K562 (cell line): ENCODE measurements around the gene SERPINA6. TPM values are rescaled to one million over a fixed set of nuclear protein-coding genes. Genes with fewer than 3 reads are reported as not detected.
"Not testable (repeated sequence)": the region's sequence is repeated elsewhere in the genome, so short reads cannot be mapped to it uniquely, and the experiment has no call there.

ENCODE experiments used
- ATAC-seq: fragments of 200-7000 bp; cut with Tn5 transposase; 3 replicates; pipeline ENCODE4 v1.9.1; 2020; ENCODE audit warnings: moderate library complexity
- BruUV-seq: library from RNA; stranded (reverse); fragments of 400-500 nt; replicated peaks from 2 replicates; lab custom pipeline; 2021; lab: Mats Ljungman, UMichigan
- CTCF ChIA-PET: fragments of 300-600 bp; formaldehyde crosslinking; extraction: SDS; loops from one replicate; lab custom pipeline; 2021; ENCODE audit warnings: low intra/inter-chr PET ratio; lab: Yijun Ruan, JAX
- POLR2A ChIA-PET: fragments of 300-600, 350-650 bp; sonication (Branson Sonifier 250); formaldehyde crosslinking; extraction: SDS; loops from one replicate; lab custom pipeline; 2021; ENCODE audit warnings: antibody characterized with exemption, inconsistent platforms; lab: Yijun Ruan, JAX
- DNase-seq, 4 experiments: peaks; one replicate each; pipeline versions ENCODE4 v3.0.0 to v3.0.0-alpha.2; 2011 to 2018; ENCODE audit warnings: low spot score in 3 of 4, mixed read lengths in 3 of 4; ENCODE audit errors: extremely low read depth in 1 of 4
- FAIRE-seq: peaks from 2 replicates; lab custom pipeline; 2011; peaks lifted over from hg19 to GRCh38; lab: Jason Lieb, UNC
- H2AFZ ChIP-seq: 2 replicates; pipeline ENCODE4 v1.6.0; 2011; ENCODE audit warnings: low read depth, low read length, control low read depth, inconsistent platforms
- H3K27ac ChIP-seq: fragments of 200-600 bp; 3 replicates; pipeline ENCODE4 v1.8.0; 2011; ENCODE audit warnings: low read depth, mild to moderate bottlenecking, control low read depth, inconsistent platforms, low read length, moderate library complexity, mixed read lengths; ENCODE audit errors: extremely low read depth
- H3K27me3 ChIP-seq, 2 experiments: fragments of 300-600 bp in 1 of 2; 2 replicates in 1 of 2; 3 replicates in 1 of 2; pipeline versions ENCODE4 v1.6.0 to v1.8.0; 2011; ENCODE audit warnings: inconsistent platforms in 2 of 2, low read length in 2 of 2, mild to moderate bottlenecking in 1 of 2, mixed read lengths in 1 of 2, moderate library complexity in 1 of 2; ENCODE audit not compliant: control insufficient read depth in 2 of 2, insufficient read depth in 2 of 2
- H3K36me3 ChIP-seq: fragments of 300-600 bp; 3 replicates; pipeline ENCODE4 v1.8.0; 2011; ENCODE audit warnings: mild to moderate bottlenecking, low read length, inconsistent platforms; ENCODE audit not compliant: control insufficient read depth, insufficient read depth
- H3K4me1 ChIP-seq, 2 experiments: fragments of 200-600 bp in 1 of 2; replicated peaks in 1 of 2; 2 replicates in 1 of 2; 3 replicates in 1 of 2; pipeline versions ENCODE4 v1.5.1 to v1.8.0; 2011; ENCODE audit warnings: inconsistent platforms in 2 of 2, low read length in 2 of 2, mild to moderate bottlenecking in 1 of 2, mixed read lengths in 1 of 2, moderate library complexity in 1 of 2; ENCODE audit not compliant: control insufficient read depth in 2 of 2, insufficient read depth in 2 of 2
- H3K4me2 ChIP-seq: 2 replicates; pipeline ENCODE4 v1.6.1; 2011; ENCODE audit warnings: low read length, control low read depth, inconsistent platforms, mixed read lengths; ENCODE audit not compliant: insufficient read depth
- H3K4me3 ChIP-seq: fragments of 200-600 bp; sonication (generic), shearing (Covaris generic); 2 replicates; pipeline ENCODE4 v1.5.1; 2016; ENCODE audit warnings: control low read depth, inconsistent platforms
- H3K79me2 ChIP-seq: fragments of 200-600 bp; 3 replicates; pipeline ENCODE4 v1.8.0; 2011; ENCODE audit warnings: low read length, inconsistent platforms; ENCODE audit not compliant: control insufficient read depth, insufficient read depth
- H3K9ac ChIP-seq, 2 experiments: 2 replicates each; pipeline versions ENCODE4 v1.6.0 to v1.6.1; 2011; ENCODE audit warnings: low read depth in 2 of 2, low read length in 2 of 2, control low read depth in 1 of 2, inconsistent platforms in 1 of 2, mild to moderate bottlenecking in 1 of 2, mixed read lengths in 1 of 2; ENCODE audit not compliant: insufficient read depth in 1 of 2
- H3K9me1 ChIP-seq: one replicate; pipeline ENCODE4 v1.6.0; 2011; ENCODE audit warnings: inconsistent platforms, mild to moderate bottlenecking, low read length, moderate library complexity; ENCODE audit not compliant: control insufficient read depth, insufficient read depth
- H3K9me3 ChIP-seq: replicated peaks from 2 replicates; pipeline ENCODE4 v1.5.1; 2011; ENCODE audit warnings: low read depth, low read length, inconsistent platforms; ENCODE audit not compliant: control insufficient read depth, insufficient read depth
- H4K20me1 ChIP-seq: replicated peaks from 2 replicates; pipeline ENCODE4 v1.6.1; 2011; ENCODE audit warnings: low read length, inconsistent platforms, mixed read lengths; ENCODE audit not compliant: control insufficient read depth, insufficient read depth
- DDX20 ChIP-seq: fragments of 450-650 bp; IDR thresholded peaks from 2 replicates; pipeline ENCODE4 v1.6.1; 2016; ENCODE audit warnings: missing genetic modification characterization, low read depth, mild to moderate bottlenecking, missing compliant biosample characterization, moderate library complexity
- MXD1 ChIP-seq: fragments of 250-450 bp; sonication (Bioruptor Pico); IDR thresholded peaks from 2 replicates; pipeline ENCODE4 v1.8.0; 2021; ENCODE audit warnings: borderline replicate concordance, mild to moderate bottlenecking, moderate library complexity; ENCODE audit not compliant: poor library complexity, severe bottlenecking
- SREBF2 ChIP-seq: sonication (generic); formaldehyde crosslinking; IDR thresholded peaks from 2 replicates; pipeline ENCODE4 v1.4.0; 2020; ENCODE audit warnings: mild to moderate bottlenecking, missing genetic modification reagents
- ZBTB26 ChIP-seq: fragments of 450-650 bp; formaldehyde crosslinking; IDR thresholded peaks from 2 replicates; pipeline ENCODE4 v1.4.0; 2022; ENCODE audit warnings: missing genetic modification characterization
- WGBS: fragments of 100-300 bp; shearing (Covaris generic); methylation state at CpG from one replicate; pipeline ENCODE4 v1.1.6; 2016; ENCODE audit warnings: low coverage, mixed read lengths; ENCODE audit not compliant: insufficient coverage; ENCODE audit errors: missing lambda C conversion rate; 5-methylcytosine and 5-hydroxymethylcytosine counted together
- in situ Hi-C: fragments of 300-500 bp; cut with MboI; formaldehyde crosslinking; loops from 4 replicates; pipeline ENCODE4 v1.15.0; 2018; ENCODE audit warnings: inconsistent platforms, mixed read lengths
- intact Hi-C: fragments of 100-400 bp; cut with micrococcal nuclease; formaldehyde crosslinking; loops from 2 replicates; pipeline ENCODE4 v1.14.2; 2022
- polyA plus RNA-seq, 8 experiments: library from polyadenylated mRNA; depleted of rRNA in 4 of 8; stranded (reverse) in 5 of 8; unstranded in 3 of 8; fragments of >200 nt; fragmentation: Nextera tagmentation in 2 of 8; fragmentation: Illumina TruSeq in 1 of 8; extraction: Ambion mirVana in 2 of 8; extraction: Trizol in 1 of 8; gene quantifications; 2 replicates each; pipeline versions ENCODE4 v1.2.1 to v1.2.3, GENCODE V29; 2011 to 2014; ENCODE audit warnings: inconsistent platforms in 1 of 8, missing spikeins in 1 of 8
- total RNA-seq, 7 experiments: library from RNA; depleted of rRNA in 6 of 7; stranded (reverse); fragments of >200 nt in 6 of 7; fragmentation: Illumina TruSeq in 2 of 7; extraction: Trizol in 2 of 7; gene quantifications; 2 replicates each; pipeline versions ENCODE4 v1.2.1 to v1.2.3, GENCODE V29; 2011 to 2021; ENCODE audit warnings: low replicate concordance in 1 of 7

The SERPINA6 gene
- total and polyA plus RNA-seq, 9 of the 15 experiments (the other 6 are each of a cell fraction or from before 2014, with no cell fraction given): not detected

GRCh38 chr14:94298130-94298529 is 25.0 kb downstream of the SERPINA6 start:
- Histone ChIP-seq H3K27me3 (no peaks in the 10 kb centered on the region), H3K4me2 (no peak overlapping the region), H2AFZ (no peak overlapping the region), H3K9me1 (no peaks in the 10 kb centered on the region), H3K36me3 (no peaks in the 10 kb centered on the region), H4K20me1 (no peaks in the 10 kb centered on the region), H3K9me3 (no peaks in the 10 kb centered on the region), H3K27ac (no peak overlapping the region), H3K4me3 (no peak overlapping the region), H3K4me1 (no peaks in the 10 kb centered on the region), H3K79me2 (no peaks in the 10 kb centered on the region), H3K9ac (no peak overlapping the region)
- ATAC-seq (no peak), DNase-seq (no peak), FAIRE-seq (no peak)
- WGBS: 2% methylated on average over 11 of the region's 15 CpGs
- POLR2A ChIA-PET: no interaction called here
- TF ChIP-seq ZBTB26 (CRISPR knock-in tag) (no peak), SREBF2 (CRISPR knock-in tag) (no peak), MXD1 (CRISPR knock-in tag) (no peak), DDX20 (tag) (no peak)
- in situ Hi-C loops (no loop called here), intact Hi-C loops (no loop called here)
- no TSS peak for BruUV-seq
- CTCF ChIA-PET: no interaction called here

GRCh38 chr14:94296181-94296545 is 27.0 kb downstream of the SERPINA6 start:
- CTCF ChIA-PET, H4K20me1 ChIP-seq, H3K4me1 ChIP-seq, H3K4me3 ChIP-seq, H3K4me2 ChIP-seq, ATAC-seq, H3K9ac ChIP-seq, DNase-seq, BruUV-seq, H2AFZ ChIP-seq, H3K9me3 ChIP-seq, FAIRE-seq, POLR2A ChIA-PET, H3K36me3 ChIP-seq, H3K79me2 ChIP-seq, intact Hi-C loops, in situ Hi-C loops, H3K27ac ChIP-seq, H3K27me3 ChIP-seq, H3K9me1 ChIP-seq: not testable (repeated sequence)
- WGBS: 0% methylated on average over 3 of the region's 4 CpGs
